Inferior parietal cortex (tissue), 1 donor: Measurements from ENCODE around the gene WASHC4.
"Not testable (repeated sequence)": the region's sequence is repeated elsewhere in the genome, so short reads cannot be mapped to it uniquely, and the experiment has no call there.

Experiments
- DNase-seq: peaks from one replicate; pipeline ENCODE4 v3.0.0-alpha.2; 2016; ENCODE audit errors: extremely low spot score

WASHC4 gene

DNA sequence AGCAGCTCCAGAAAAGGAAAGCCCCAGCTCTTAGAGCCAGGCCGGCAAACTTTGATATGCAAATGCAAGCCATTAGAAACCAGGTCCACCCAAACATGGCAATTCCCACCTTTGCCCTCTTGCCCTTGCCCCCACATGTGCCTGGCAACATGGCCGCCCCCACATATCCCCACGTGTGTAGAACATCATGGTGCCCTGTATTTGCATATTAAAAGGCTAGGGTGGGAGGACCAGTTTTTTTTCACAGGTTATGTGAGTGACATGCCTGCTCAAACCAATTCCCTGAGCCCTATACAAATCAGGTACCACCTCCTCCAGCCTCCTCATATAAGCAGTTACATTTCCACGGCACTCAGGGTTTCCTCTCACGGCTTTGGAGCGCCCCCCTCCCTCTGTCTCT lies 17.2 kb upstream of the WASHC4 start:
- no peak for DNase-seq

DNA sequence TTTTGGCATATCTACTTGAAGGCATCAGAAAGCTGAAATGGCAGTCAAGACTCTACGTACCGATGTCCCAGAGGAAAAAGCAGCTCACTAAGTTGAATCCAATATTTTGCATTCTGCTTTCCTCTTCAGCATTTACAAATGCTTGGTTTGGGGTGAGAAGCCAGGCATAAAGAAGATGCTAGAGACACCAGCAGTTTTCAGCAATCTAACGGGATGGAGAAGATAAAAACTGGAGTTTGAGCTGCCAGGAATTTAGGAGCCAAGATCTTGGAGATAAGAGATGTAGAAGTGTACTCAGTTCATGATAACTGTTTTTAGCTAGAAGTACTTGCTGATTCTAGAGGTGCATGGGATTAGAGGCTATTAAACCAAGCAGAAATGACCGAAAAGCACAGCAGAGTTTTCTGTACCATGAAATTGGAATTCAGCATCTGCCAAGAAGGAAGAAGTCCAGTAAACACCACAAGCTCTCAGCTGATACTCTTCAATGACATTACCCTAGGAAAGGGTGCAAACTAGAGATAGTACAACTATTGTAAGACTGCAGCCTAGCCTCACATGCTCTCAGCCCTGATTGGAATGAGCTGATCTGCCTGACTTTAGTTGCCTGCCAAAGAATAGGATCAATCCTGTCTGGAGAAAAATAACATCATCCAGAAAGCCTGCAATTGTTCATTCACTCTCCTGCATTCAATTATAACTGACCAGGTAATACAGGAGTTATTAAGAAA lies 15.9 kb upstream of the WASHC4 start:
- DNase-seq: no peak

DNA sequence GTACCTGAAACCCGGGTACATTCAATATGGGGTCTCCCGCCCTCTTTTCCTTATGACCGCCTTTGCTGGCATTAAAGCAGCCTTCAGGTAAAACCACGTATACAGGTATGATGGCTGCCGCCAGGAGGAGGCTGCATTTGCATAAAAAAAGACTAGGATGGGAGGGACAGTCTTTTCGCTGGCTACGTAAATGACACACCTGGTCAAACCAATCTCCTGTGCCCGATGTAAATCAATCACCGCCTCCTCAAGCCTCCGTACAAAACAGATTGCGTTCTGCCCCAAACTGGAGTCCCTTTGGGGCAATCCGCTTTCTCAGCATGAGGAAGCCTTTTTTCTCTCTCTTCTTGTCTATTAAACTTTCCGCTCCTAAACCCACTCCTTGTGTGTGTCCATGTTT lies 15.2 kb upstream of the WASHC4 start:
- DNase-seq: no peak

DNA sequence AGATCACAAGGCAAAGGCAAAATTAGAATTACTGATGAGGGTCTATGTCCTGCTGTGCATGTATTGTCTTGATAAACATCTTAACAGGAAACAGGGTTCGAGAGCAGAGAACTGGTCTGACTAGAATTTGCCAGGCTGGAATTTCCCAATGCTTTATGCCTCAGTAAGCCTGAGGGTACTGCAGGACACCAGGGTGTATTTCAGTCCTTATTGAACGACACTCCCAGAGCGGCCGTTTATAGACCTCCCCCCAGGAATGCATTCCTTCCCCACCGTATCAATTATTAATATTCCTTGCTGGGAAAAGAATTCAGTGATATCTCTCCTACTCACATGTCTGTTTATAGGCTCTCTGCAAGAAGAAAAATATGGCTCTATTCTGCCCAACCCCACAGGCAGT lies 12.2 kb upstream of the WASHC4 start:
- not testable (repeated sequence) for DNase-seq

DNA sequence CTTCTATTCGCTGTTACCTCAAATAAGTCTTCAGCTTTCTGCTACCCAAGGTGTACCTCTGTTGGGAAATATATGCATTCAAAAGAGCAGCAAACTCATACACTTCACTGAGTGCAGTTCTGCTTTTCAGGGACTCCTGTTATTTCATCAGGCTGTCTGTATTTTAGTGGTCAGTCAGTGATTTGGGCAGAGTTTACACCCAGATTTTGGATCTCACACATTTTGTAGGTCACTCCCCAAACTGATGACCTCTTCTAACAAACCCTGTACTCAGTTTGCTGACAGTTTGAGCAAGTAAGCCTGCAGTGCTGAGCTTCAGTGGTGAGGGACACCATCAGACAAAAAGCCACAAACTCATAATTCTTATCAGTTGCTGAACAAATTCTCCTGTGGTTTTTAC lies 8.2 kb upstream of the WASHC4 start:
- no peak for DNase-seq

DNA sequence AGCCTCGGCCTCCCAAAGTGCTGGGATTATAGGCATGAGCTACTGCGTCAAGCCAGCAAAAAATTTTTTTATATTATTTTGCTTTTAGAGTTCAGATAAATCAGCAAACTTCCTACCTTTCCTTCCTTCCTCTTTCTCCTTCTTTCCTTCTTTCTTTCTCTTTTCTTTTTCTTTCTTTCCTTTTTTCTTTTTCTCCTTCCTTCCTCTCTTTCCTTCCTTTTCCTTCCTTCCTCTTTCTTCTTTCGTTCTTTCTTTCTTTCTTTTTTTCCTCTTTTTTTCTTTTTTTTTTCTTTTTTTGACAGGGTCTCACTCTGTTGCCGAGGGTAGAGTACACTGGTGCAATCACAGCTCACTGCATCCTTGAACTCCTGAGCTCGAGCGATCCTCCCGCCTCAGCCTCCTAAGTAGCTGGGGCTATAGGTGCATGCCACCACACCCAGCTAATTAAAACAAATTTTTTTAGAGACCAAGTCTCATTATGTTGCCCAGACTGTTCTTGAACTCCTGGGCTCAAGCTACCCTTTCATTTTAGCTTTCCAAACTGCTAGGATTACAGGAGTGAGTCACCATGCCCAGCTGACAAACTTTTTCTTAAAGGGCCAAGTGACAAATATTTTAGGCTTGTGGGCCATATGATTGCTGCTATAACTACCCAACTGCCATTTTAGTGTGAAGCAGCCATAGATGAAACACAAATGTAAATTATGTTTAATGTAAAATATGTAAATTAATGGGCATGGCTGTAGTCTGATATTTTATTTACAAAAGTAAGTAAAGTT lies 7.1 kb upstream of the WASHC4 start:
- DNase-seq: no peak

DNA sequence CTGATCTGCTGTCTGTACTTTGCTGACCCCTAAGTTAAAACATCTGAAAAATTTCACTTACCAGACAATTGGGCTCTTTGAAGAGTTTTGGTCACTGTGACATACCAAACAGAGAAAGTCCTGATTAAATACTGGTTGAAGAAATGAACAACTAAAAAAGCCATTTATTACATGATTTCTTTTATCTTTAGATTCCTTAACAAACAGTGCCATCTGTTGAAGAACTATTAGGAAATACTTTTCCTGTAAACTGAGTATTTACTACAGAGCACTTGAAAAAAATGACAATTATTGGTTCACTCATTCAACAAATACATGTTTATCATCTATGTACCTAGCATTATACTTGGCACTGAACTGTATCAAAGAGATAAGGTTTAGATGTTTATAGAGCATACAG lies 6.5 kb upstream of the WASHC4 start:
- no peak for DNase-seq

DNA sequence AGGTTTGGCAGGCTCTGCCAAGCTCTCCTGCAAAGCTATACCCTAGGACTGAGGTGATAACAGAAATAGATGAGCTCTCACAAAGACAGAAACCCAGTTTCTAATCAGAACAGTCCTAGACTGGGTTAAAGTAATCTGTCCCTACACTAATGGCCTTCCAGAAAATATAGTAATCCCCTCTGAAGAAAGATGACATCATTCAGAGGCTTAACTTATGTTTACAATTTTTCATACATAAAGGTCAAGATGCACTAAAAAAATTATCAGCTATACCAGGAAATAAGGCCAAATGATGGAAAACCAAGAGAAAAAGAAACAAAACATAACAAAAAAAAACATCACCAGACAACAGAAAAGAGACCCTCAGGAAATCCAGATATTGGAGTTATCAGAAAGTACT lies 4.9 kb upstream of the WASHC4 start:
- no peak for DNase-seq

DNA sequence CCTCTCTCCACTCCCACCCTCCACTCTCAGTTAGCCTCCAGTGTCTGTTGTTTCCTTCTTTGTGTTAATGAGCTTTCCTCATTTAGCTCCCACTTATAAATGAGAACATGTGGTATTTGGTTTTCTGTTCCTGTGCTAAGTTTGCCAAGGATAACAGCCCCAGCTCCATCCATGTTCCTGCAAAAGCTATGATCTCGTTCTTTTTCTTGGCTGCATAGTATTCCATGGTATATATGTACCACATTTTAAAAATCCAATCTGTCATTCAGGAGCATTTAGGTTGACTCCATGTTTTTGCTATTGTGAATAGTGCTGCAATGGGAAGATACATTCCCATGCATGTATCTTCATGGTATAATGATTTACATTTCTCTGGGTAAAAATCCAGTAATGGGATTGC lies 2.8 kb upstream of the WASHC4 start:
- no peak for DNase-seq

DNA sequence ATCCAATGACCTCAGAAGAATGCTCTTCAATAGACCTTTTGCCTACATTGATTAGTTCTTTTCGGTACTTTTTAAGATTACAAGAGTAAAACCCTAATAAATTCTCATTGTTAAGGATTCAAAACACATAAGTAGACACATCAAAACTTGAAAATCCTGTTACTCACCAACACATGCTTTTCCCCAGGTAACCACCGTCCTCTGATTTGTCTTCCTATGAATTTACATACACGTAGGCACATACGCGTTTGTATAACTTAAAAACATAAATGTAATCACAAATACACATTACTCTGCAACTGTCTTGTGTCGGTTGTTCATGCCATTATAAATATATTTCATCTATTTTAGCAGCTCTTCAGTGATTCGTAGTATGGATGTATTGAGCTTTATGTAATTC lies 910 bp upstream of the WASHC4 start:
- DNase-seq: no peak

DNA sequence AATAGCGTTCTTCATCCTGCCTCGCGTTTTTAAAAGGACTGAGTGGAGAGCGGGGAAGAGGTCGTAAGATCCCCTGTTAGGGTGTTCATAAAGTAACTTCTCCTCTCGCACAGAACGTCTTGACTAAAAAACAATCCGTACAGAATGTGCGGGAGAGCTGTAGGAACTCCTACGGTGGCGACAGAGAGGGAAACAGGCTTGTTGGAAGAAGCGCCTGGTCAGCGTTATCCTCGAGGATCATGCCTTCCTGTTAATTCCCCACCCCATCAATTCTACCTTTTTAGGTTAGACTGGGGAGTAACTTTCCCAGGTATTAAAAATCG lies 399 bp upstream of the WASHC4 start:
- no peak for DNase-seq

DNA sequence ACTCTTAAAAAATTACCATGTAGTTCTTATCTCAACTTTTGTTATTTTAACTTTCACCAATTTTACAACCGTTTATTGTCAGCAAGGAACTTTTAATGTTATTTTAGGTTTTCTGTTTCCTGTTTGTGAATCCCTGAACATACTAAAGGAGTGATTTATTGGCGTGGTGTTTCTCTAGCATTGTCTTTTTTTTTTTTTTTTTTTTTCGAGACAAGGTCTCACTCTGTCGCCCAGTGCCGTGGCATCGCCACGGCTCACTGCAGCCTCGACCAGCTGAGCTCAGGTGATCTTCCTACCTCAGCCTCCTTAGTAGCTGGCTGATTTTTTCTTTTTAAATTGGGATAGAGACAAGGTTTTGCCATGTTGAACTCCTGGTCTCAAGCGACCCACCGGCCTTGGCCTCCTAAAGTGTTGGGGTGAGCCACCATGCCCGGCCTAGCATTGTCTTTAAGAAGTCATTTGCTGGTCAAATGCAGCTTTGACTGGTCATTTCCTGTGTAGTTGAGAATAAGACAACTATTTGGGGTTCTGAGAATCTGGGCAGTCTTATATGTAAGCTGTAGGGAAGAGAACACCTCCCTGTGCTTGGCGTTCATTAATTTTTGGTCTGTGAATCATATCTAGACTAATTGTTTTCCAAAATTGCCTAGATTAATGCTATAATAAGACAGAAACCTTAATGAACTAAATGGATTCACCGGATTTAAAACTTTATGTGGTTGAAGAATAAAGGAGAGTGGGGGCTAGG lies 2.1 kb downstream of the WASHC4 start:
- DNase-seq: no peak

DNA sequence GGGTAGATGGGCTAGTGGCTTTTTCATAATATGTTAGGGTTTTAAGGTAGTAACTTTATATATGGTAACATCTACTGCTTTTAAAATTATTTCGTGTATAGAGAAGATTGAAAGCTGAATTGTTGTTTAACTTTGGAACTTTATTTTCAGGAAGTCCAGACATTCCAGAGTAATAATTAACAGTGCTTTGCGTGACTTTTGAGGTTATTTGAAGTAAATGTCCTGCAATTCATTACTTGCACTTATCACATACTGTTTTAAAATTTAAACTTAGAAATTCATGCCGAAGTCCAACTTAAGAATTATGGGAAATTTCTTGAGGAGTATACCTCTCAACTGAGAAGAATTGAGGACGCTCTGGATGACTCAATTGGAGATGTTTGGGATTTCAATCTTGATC lies 3.3 kb downstream of the WASHC4 start:
- no peak for DNase-seq

DNA sequence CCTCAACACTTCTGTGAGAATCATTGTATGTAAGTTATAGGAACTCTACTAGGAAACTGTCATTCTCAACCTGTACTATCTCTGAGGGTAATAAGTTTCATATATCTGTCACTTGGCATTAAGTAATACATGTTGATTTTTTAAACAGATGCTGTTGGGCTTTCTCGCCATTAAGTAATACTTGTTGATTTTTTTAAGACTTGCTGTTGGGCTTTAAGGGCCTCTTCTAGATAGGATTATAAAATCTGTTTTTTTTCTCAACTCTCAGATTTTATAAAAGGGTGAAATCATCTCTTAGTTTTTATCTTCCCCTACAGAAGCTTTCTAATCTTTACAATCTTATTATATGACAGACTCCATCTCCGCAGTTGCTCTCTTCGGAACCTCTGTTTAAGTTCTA lies 5.6 kb downstream of the WASHC4 start:
- no peak for DNase-seq

DNA sequence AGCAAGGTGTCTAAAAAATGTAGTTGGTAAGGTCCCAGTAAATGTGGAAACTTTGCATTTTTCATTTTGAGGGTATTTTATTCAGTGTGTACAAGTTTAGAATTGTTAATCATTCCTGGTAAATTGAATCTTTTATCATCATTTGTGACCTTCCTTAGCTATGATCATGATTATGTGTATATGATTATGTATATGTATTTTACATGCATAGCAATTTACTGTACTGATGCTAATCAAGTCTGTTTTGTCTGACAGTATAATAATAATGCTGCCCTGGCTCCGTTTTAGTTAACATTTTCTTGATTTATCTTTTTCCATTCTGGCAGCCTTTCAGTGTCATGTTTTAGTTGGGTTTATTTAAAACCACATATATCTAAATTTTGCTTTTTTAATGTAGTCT lies 9.4 kb downstream of the WASHC4 start:
- no peak for DNase-seq

DNA sequence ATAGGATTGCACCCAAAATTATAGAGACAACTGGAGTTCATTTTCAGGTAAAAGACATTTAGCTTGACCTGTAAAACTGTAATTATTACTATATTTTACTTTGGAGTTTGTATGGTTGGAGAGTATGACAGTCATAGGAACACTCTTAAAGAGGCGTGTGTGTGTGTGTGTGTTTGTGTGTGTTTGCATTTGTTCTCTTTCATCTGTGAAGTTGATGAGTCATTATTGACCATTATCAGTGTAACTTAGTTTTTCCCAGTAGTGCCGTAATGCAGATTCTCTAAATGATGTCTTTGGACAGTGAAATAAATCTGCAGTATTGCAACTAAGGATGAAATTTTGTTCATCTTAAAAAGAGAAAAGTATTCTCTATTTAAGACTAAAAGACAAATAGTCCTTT lies 13.0 kb downstream of the WASHC4 start:
- no peak for DNase-seq

DNA sequence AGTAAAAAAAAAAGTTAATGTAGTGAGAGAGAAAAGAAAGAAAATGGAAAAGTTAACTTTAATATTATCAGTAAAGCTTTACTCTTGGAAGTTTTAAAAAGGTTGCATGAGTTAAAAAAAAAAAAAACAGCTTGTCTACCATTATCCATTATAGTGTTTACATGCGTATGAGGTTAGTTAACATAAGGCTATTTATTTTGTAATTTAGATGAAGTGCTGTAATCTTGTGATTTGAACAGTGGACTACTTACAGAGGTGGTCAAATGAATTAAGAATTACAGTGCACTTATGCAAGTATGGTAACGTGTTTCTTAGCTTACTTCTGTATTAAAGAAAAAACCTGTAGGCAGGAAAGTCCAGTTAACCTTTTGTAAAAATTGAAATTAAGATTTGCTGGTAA lies 30.7 kb downstream of the WASHC4 start:
- no peak for DNase-seq

DNA sequence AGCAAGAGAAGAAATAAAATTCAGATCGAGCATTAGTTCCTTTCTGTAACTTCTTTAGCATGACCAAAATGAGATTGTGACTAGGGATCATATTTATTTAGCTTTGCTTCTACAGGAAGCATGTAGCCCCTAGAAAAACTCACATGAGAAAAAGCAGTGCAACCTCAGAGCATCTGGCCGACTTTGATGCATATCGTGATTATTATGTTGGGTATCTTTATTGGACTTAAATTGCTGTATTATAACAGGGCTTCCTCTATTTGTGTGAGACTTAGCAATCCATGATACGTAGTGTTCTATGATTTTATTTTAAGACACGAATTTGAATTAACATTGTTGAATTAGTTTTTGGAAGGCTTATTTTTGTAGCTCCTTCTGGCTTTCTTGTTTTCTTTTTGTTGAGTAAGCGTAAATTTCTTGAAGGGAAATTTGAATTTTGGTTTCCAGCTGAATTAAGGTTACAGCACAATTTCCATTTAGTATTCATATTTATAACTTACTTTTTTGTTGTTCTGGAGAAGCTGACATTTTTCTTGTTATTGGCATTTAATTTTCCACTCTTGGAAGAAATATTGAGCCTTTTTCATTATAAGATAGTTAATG lies 33.9 kb downstream of the WASHC4 start:
- no peak for DNase-seq

DNA sequence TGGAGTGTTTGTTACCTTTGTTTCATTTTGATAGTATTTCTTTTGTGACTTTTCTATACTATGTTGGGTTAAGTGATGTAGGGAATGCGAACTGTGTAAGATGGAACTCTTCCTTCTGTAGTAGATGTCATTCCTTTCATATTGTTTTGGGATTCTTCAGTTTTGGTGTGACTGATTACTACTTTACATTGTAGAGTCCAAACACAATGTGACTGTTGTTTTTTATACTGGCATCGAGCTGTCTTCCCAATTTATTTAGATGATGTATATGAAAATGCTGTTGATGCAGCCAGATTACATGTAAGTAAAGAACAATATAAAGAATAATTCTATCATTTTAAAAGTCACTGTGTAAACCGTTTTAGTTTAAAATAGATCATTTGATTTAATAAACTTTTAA lies 34.7 kb downstream of the WASHC4 start:
- no peak for DNase-seq

DNA sequence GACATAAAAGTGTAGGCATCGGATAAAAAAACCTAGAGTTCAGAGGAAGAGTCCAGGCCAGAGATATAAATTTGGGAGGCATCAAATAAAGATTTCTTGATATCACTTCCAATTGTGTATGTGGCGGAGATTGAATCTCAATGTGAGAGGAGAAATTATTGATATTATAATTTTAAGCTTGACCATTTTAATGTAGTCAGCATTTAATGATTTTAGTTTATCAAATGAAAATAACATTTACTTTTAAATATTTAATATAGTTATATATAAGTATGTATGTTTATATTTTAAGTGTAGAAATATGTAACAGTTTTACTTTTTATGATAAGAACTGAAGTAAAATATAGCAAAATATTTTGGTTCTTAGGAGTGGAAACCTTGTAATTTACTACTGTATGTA lies 48.7 kb downstream of the WASHC4 start:
- DNase-seq: no peak

DNA sequence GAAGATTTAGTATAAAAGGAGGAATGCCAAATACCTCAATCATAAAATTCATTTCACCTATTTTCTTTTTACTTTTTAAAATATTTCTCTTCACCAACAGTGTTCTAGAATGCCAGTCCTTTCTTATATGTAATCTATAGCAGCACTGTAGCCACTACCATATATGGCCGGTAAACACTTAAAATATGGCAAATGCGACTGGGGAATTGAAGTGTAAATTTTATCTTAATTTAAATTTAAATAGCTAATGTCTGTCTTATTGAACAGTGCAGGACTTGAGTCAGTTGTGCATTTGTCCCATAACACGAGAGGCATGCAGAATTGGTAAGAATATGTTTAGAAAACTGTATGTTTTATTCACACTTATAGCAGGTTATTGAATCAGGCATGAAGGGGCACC lies 50.1 kb downstream of the WASHC4 start:
- no peak for DNase-seq

DNA sequence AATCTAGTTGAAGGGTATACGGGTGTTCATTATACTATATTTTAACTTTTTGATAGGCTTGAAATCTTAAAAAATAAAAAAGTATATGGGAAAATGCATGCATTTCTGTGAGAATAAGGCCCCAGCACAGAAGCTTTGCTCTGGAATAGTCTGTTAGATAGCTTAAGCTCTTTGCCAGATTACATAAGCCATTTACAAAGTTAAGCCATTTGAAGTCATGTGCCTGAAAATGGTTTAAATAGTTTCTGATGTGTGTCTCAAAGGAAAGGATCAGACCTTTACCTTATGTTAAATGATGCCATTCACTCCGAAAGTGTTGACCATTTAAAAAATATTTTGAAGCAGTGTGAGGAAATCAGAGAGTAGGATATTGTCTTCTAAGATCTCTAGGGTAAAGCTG lies 51.3 kb downstream of the WASHC4 start:
- no peak for DNase-seq

DNA sequence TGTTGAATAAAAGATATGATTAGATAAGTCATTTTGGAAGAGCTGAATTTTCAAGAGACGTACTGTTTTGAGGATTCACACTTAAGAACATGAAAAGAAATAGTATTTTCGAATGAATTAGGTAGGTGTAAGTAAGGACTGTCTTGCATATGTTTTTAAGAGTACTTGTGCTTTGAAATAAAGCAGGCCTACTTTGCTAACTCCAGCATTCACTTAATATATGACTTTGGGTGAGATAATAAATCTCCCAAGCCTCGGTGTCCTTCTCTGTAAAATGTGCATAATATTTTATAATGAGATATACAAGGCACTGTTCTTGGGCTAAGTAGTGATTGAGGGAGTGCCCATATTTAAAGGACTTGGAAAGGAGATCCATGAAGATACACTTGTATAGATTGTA lies 54.6 kb downstream of the WASHC4 start:
- DNase-seq: no peak
